HL-60 (cell line): Measurements from ENCODE around the gene GNB4.

ENCODE experiments used
- GABPA ChIP-seq: IDR thresholded peaks from 2 replicates; pipeline ENCODE4 v1.6.1; 2012; ENCODE audit warnings: low read depth
- POLR2AphosphoS5 ChIP-seq: IDR thresholded peaks from 2 replicates; pipeline ENCODE4 v1.6.1; 2012; ENCODE audit warnings: low read depth
- SPI1 ChIP-seq: IDR thresholded peaks from 2 replicates; pipeline ENCODE4 v1.6.1; 2012; ENCODE audit warnings: low read depth, mild to moderate bottlenecking, borderline replicate concordance
- TF ChIP-seq, protein P1 (sequence below): IDR thresholded peaks from 2 replicates; pipeline ENCODE4 v1.6.1; 2012; ENCODE audit warnings: low read depth; ENCODE audit not compliant: insufficient replicate concordance
- TF ChIP-seq, protein P2 (sequence below): IDR thresholded peaks from one replicate; pipeline ENCODE4 v1.5.1; 2011; ENCODE audit warnings: low read length, control low read depth, inconsistent platforms; ENCODE audit not compliant: insufficient read depth

DNA sequence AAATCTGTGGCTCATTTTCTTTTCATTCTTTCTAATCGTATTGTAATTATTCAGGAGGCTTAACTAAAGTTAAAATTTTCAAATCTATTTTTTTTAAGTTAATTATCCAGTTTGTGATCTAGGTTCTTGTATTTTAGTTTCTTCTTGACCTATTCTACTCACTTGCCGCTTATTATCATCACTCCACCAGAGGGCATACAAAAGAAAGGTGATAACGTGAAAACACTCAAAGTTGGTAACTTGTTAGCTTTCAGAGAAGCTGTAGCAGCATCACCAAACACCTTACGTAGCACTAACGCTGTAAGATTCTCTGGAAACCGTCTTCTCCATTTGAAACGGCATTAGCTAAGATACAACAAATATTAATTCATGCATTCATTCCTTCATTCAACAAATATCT lies 4.8 kb downstream of the GNB4 start:
- TF ChIP-seq, protein P1, sequence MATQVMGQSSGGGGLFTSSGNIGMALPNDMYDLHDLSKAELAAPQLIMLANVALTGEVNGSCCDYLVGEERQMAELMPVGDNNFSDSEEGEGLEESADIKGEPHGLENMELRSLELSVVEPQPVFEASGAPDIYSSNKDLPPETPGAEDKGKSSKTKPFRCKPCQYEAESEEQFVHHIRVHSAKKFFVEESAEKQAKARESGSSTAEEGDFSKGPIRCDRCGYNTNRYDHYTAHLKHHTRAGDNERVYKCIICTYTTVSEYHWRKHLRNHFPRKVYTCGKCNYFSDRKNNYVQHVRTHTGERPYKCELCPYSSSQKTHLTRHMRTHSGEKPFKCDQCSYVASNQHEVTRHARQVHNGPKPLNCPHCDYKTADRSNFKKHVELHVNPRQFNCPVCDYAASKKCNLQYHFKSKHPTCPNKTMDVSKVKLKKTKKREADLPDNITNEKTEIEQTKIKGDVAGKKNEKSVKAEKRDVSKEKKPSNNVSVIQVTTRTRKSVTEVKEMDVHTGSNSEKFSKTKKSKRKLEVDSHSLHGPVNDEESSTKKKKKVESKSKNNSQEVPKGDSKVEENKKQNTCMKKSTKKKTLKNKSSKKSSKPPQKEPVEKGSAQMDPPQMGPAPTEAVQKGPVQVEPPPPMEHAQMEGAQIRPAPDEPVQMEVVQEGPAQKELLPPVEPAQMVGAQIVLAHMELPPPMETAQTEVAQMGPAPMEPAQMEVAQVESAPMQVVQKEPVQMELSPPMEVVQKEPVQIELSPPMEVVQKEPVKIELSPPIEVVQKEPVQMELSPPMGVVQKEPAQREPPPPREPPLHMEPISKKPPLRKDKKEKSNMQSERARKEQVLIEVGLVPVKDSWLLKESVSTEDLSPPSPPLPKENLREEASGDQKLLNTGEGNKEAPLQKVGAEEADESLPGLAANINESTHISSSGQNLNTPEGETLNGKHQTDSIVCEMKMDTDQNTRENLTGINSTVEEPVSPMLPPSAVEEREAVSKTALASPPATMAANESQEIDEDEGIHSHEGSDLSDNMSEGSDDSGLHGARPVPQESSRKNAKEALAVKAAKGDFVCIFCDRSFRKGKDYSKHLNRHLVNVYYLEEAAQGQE, result no peak
- TF ChIP-seq, protein P2, sequence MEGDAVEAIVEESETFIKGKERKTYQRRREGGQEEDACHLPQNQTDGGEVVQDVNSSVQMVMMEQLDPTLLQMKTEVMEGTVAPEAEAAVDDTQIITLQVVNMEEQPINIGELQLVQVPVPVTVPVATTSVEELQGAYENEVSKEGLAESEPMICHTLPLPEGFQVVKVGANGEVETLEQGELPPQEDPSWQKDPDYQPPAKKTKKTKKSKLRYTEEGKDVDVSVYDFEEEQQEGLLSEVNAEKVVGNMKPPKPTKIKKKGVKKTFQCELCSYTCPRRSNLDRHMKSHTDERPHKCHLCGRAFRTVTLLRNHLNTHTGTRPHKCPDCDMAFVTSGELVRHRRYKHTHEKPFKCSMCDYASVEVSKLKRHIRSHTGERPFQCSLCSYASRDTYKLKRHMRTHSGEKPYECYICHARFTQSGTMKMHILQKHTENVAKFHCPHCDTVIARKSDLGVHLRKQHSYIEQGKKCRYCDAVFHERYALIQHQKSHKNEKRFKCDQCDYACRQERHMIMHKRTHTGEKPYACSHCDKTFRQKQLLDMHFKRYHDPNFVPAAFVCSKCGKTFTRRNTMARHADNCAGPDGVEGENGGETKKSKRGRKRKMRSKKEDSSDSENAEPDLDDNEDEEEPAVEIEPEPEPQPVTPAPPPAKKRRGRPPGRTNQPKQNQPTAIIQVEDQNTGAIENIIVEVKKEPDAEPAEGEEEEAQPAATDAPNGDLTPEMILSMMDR, result no peak
- TF ChIP-seq SPI1 (no peak), POLR2AphosphoS5 (no peak), GABPA (no peak)
